SK-N-SH (cell line): Measurements from ENCODE around the gene VAMP8.

Experiments used
- CTCF ChIP-seq: fragments of 200-600 bp; sonication (generic); IDR thresholded peaks from 2 replicates; pipeline ENCODE4 v1.6.1; 2017; ENCODE audit warnings: antibody characterized with exemption, mild to moderate bottlenecking, moderate library complexity
- RXRA ChIP-seq: IDR thresholded peaks from 2 replicates; pipeline ENCODE4 v1.4.0; 2012; ENCODE audit warnings: low read depth, mild to moderate bottlenecking, borderline replicate concordance

- TF ChIP-seq CTCF (no peak), RXRA (no peak)
Observed at GRCh38 chr2:85541262-85541661, 36.1 kb upstream of the VAMP8 start.
